HepG2 (cell line): ENCODE data around the gene AFAP1. TPM values are rescaled to one million over a fixed set of nuclear protein-coding genes. Genes with fewer than 3 reads are reported as not detected.

ENCODE experiments used
- ATAC-seq: fragments of 200-7000 bp; cut with Tn5 transposase; 3 replicates; pipeline ENCODE4 v1.9.1; 2020; ENCODE audit warnings: mild to moderate bottlenecking, moderate library complexity
- BruUV-seq: library from RNA; stranded (reverse); fragments of 400-500 nt; replicated peaks from 2 replicates; lab custom pipeline; 2021; lab: Mats Ljungman, UMichigan
- CTCF ChIA-PET: fragments of 300-600 bp; formaldehyde crosslinking; extraction: SDS; loops from one replicate; lab custom pipeline; 2021; ENCODE audit warnings: low total read pairs, inconsistent platforms, low intra/inter-chr PET ratio; lab: Yijun Ruan, JAX
- POLR2A ChIA-PET: fragments of 350-600 bp; sonication (Branson Sonifier 250); formaldehyde crosslinking; loops from one replicate; lab custom pipeline; 2020; ENCODE audit warnings: antibody characterized with exemption, inconsistent platforms; lab: Yijun Ruan, JAX
- DNase-seq: peaks from one replicate; pipeline ENCODE4 v3.0.0-alpha.2; 2015; ENCODE audit warnings: low spot score
- FAIRE-seq: peaks from 3 replicates; lab custom pipeline; 2011; peaks lifted over from hg19 to GRCh38; lab: Jason Lieb, UNC
- H2AFZ ChIP-seq: one replicate; pipeline ENCODE4 v1.6.1; 2011; ENCODE audit warnings: low read length, inconsistent platforms
- H3K27ac ChIP-seq: fragments of 300-600 bp; 3 replicates; pipeline ENCODE4 v1.8.0; 2011; ENCODE audit warnings: mixed run types, mild to moderate bottlenecking, mixed read lengths, low read length, inconsistent platforms; ENCODE audit not compliant: insufficient read depth; ENCODE audit errors: extremely low read length
- H3K27me3 ChIP-seq, 2 experiments: fragments of 200-600 bp in 1 of 2; 2 replicates in 1 of 2; 3 replicates in 1 of 2; pipeline versions ENCODE4 v1.6.0 to v1.8.0; 2011; ENCODE audit warnings: low read length in 2 of 2, mild to moderate bottlenecking in 2 of 2, moderate library complexity in 2 of 2, inconsistent platforms in 1 of 2; ENCODE audit not compliant: insufficient read depth in 2 of 2, control insufficient read depth in 1 of 2
- H3K36me3 ChIP-seq, 2 experiments: fragments of 200-600 bp in 1 of 2; replicated peaks in 1 of 2; 2 replicates in 1 of 2; 3 replicates in 1 of 2; pipeline versions ENCODE4 v1.5.1 to v1.8.0; 2011; ENCODE audit warnings: low read length in 2 of 2, inconsistent platforms in 1 of 2; ENCODE audit not compliant: insufficient read depth in 2 of 2, control insufficient read depth in 1 of 2
- H3K4me1 ChIP-seq: 2 replicates; pipeline ENCODE4 v1.5.1; 2012; ENCODE audit warnings: low read length, inconsistent platforms; ENCODE audit not compliant: insufficient read depth
- H3K4me2 ChIP-seq: 2 replicates; pipeline ENCODE4 v1.6.0; 2011; ENCODE audit warnings: low read depth, low read length, inconsistent platforms
- H3K4me3 ChIP-seq, 3 experiments: fragments of 200-600 bp in 1 of 3; sonication (generic), shearing (Covaris generic) in 1 of 3; replicated peaks in 1 of 3; 2 replicates each; pipeline ENCODE4 v1.5.1; 2011 to 2016; ENCODE audit warnings: low read length in 3 of 3, inconsistent platforms in 2 of 3, low read depth in 2 of 3, mild to moderate bottlenecking in 2 of 3, control low read depth in 1 of 3, mixed read lengths in 1 of 3; ENCODE audit not compliant: insufficient read depth in 1 of 3
- H3K79me2 ChIP-seq: one replicate; pipeline ENCODE4 v1.6.1; 2011; ENCODE audit warnings: low read length, inconsistent platforms; ENCODE audit not compliant: insufficient read depth
- H3K9ac ChIP-seq: 2 replicates; pipeline ENCODE4 v1.6.0; 2011; ENCODE audit warnings: mild to moderate bottlenecking, low read depth, low read length, inconsistent platforms; ENCODE audit not compliant: insufficient read depth
- H3K9me3 ChIP-seq: 2 replicates; pipeline ENCODE4 v1.5.1; 2012; ENCODE audit warnings: mild to moderate bottlenecking, low read length
- H4K20me1 ChIP-seq: 2 replicates; pipeline ENCODE4 v1.6.0; 2011; ENCODE audit warnings: inconsistent platforms, mild to moderate bottlenecking, low read length, moderate library complexity; ENCODE audit not compliant: insufficient read depth
- CCDC6 ChIP-seq: sonication (generic); formaldehyde crosslinking; IDR thresholded peaks from 2 replicates; pipeline ENCODE4 v1.8.1; 2022; ENCODE audit warnings: mild to moderate bottlenecking, missing genetic modification reagents, moderate library complexity
- MAFK ChIP-seq, 2 experiments: IDR thresholded peaks in 1 of 2; conservative IDR thresholded peaks in 1 of 2; 2 replicates each; pipeline ENCODE4 v1.6.1; 2011; ENCODE audit warnings: improper control_type of control experiment in 2 of 2, low read length in 2 of 2
- MXD4 ChIP-seq: IDR thresholded peaks from 2 replicates; pipeline ENCODE4 v1.6.1; 2016; ENCODE audit warnings: mild to moderate bottlenecking, missing biosample characterization, missing genetic modification reagents
- PAX8 ChIP-seq: sonication (generic); formaldehyde crosslinking; IDR thresholded peaks from 2 replicates; pipeline ENCODE4 v1.8.0; 2022; ENCODE audit warnings: mild to moderate bottlenecking, missing genetic modification reagents, borderline replicate concordance
- TEAD3 ChIP-seq: optimal IDR thresholded peaks from 2 replicates; pipeline ENCODE3; 2016; ENCODE audit warnings: borderline replicate concordance
- ZNF564 ChIP-seq: sonication (generic); formaldehyde crosslinking; IDR thresholded peaks from 2 replicates; pipeline ENCODE4 v1.8.1; 2023; ENCODE audit warnings: mild to moderate bottlenecking, missing genetic modification reagents
- WGBS: methylation state at CpG from one replicate; pipeline ENCODE4 v1.1.6; 2017; ENCODE audit warnings: low lambda C conversion rate; 5-methylcytosine and 5-hydroxymethylcytosine counted together
- in situ Hi-C: cut with HindIII; loops from 2 replicates; pipeline ENCODE4 v1.10.0; 2017; ENCODE audit warnings: low pct_unique_long_range_greater_than_20kb; ENCODE audit not compliant: extremely low pct_ligation_motif_present
- intact Hi-C: fragments of 100-400 bp; cut with micrococcal nuclease; formaldehyde crosslinking; loops from one replicate; pipeline ENCODE4 v1.10.0; 2022; ENCODE audit not compliant: unreplicated experiment
- polyA plus RNA-seq, 8 experiments: library from polyadenylated mRNA; depleted of rRNA in 3 of 8; stranded (reverse) in 7 of 8; unstranded in 1 of 8; fragments of >200 nt; fragmentation: Illumina TruSeq in 4 of 8; extraction: Trizol in 4 of 8; gene quantifications; 2 replicates each; pipeline versions ENCODE4 v1.2.1 to v1.2.3, GENCODE V29; 2011 to 2016; ENCODE audit warnings: low read depth in 4 of 8, missing spikeins in 1 of 8, mixed read lengths in 1 of 8; ENCODE audit not compliant: insufficient read depth in 1 of 8
- total RNA-seq, 5 experiments: library from RNA; depleted of rRNA; stranded (reverse); fragments of >200 nt; fragmentation: Illumina TruSeq; extraction: Trizol; gene quantifications; 2 replicates each; pipeline ENCODE4 v1.2.3, GENCODE V29; 2016; ENCODE audit warnings: low read depth in 1 of 5
- TF ChIP-seq, protein P1 (sequence below): sonication (generic); formaldehyde crosslinking; IDR thresholded peaks from 2 replicates; pipeline ENCODE4 v1.9.0; 2021; ENCODE audit warnings: missing genetic modification reagents, borderline replicate concordance
- TF ChIP-seq, protein P2 (sequence below): IDR thresholded peaks from 2 replicates; pipeline ENCODE4 v1.6.1; 2016; ENCODE audit warnings: low read depth, borderline replicate concordance
- TF ChIP-seq, protein P3 (sequence below): sonication (generic); formaldehyde crosslinking; IDR thresholded peaks from 2 replicates; pipeline ENCODE4 v1.5.1; 2020; ENCODE audit warnings: missing genetic modification reagents, mild to moderate bottlenecking, borderline replicate concordance

The AFAP1 gene
- total and polyA plus RNA-seq, 2 of the 13 experiments (the other 11 are each of a cell fraction or from before 2014, with no cell fraction given) = 2.5 TPM

DNA sequence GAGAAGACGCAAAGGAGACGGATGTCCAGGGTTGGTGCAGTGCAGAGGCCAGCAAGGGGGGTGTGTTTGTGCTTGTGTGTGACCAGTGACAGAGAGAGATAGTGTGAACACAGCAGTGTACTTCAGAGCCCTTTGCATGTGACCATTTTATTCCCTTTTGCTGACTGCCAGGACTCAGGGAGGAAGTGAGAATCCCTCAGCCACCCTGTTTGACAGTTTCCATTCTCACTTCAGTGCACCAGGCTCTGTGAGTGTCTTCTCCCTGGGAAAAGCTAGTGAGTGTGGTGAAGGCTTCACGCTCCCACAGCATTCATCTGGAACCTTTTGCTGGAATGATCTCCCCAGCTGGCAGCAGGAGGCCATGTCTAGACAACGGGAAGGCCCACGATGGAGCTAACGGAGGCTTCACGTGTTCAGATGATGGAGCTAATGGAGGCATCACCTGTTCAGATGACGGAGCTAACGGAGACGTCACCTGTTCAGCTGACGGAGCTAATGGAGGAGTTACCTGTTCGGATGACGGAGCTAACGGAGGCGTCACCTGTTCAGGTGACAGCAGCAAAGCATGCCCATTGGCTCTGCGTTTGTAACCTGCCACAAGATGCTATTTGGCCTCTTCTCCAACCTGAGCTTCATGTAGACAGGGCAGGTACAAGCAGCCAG lies 195.4 kb downstream of the AFAP1 start (continued):
- no peak for TF ChIP-seq MAFK (conservative IDR thresholded peaks at IDR 0.05 in 1 of 2, IDR thresholded peaks at IDR 0.05 in 1 of 2; ENCODE audit: low read length in 2 of 2)
- no peak for TF ChIP-seq TEAD3
- TF ChIP-seq CCDC6 (CRISPR knock-in tag) = no peak

DNA sequence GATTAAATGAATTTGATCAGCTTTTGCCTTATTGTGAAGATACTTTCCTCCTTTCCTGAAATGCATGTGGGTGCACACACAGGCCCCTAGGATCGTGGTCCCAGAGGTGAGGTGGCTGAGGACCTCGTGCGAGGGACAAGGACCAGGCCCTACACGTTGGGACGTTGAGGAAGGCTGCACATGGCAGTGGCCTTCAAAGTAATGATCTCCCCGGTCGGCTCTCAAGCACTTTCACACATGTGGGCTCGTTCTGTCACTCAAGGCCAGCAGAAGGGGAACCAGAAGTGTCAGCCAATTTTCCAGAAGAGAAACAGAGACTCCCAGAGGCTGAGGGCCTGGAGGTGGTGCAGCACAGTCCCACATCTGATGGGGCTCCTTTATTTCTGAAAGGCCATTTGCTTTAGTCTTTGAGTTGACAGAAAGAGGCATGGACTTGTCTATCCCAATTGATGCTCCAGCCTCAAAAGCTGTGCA lies 196.8 kb downstream of the AFAP1 start:
- ATAC-seq = no peak
- intact Hi-C loops (no loop called here), in situ Hi-C loops (no loop called here)
- Histone ChIP-seq H3K9me3 (no peaks in the 10 kb centered on the region), H3K4me2 (no peak overlapping the region), H3K27me3 (no peaks in the 10 kb centered on the region), H3K79me2 (no peaks in the 10 kb centered on the region), H3K27ac (no peak overlapping the region), H2AFZ (no peak overlapping the region), H3K9ac (no peak overlapping the region), H3K4me3 (no peak overlapping the region), H3K4me1 (peaks cover 13% of the 10 kb centered on the region), H3K36me3 (no peaks in the 10 kb centered on the region), H4K20me1 (no peaks in the 10 kb centered on the region)
- CTCF ChIA-PET = no interaction called here
- DNase-seq = no peak
- POLR2A ChIA-PET = no interaction called here
- 49% methylated on average over 6 of the region's 8 CpGs for WGBS
- TF ChIP-seq, protein P1, sequence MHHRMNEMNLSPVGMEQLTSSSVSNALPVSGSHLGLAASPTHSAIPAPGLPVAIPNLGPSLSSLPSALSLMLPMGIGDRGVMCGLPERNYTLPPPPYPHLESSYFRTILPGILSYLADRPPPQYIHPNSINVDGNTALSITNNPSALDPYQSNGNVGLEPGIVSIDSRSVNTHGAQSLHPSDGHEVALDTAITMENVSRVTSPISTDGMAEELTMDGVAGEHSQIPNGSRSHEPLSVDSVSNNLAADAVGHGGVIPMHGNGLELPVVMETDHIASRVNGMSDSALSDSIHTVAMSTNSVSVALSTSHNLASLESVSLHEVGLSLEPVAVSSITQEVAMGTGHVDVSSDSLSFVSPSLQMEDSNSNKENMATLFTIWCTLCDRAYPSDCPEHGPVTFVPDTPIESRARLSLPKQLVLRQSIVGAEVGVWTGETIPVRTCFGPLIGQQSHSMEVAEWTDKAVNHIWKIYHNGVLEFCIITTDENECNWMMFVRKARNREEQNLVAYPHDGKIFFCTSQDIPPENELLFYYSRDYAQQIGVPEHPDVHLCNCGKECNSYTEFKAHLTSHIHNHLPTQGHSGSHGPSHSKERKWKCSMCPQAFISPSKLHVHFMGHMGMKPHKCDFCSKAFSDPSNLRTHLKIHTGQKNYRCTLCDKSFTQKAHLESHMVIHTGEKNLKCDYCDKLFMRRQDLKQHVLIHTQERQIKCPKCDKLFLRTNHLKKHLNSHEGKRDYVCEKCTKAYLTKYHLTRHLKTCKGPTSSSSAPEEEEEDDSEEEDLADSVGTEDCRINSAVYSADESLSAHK (CRISPR knock-in tag) = no peak
- TF ChIP-seq MXD4 (CRISPR knock-in tag) (no peak), PAX8 (CRISPR knock-in tag) (no peak), ZNF564 (no peak)
- TF ChIP-seq, protein P2, sequence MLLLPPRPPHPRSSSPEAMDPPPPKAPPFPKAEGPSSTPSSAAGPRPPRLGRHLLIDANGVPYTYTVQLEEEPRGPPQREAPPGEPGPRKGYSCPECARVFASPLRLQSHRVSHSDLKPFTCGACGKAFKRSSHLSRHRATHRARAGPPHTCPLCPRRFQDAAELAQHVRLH (CRISPR knock-in tag) = no peak
- TF ChIP-seq, protein P3, sequence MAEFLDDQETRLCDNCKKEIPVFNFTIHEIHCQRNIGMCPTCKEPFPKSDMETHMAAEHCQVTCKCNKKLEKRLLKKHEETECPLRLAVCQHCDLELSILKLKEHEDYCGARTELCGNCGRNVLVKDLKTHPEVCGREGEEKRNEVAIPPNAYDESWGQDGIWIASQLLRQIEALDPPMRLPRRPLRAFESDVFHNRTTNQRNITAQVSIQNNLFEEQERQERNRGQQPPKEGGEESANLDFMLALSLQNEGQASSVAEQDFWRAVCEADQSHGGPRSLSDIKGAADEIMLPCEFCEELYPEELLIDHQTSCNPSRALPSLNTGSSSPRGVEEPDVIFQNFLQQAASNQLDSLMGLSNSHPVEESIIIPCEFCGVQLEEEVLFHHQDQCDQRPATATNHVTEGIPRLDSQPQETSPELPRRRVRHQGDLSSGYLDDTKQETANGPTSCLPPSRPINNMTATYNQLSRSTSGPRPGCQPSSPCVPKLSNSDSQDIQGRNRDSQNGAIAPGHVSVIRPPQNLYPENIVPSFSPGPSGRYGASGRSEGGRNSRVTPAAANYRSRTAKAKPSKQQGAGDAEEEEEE (CRISPR knock-in tag) = no peak
- no peak for FAIRE-seq
- BruUV-seq = no TSS peak
